ENCODE measurements around the gene GPSM1.

Gene GPSM1

DNA sequence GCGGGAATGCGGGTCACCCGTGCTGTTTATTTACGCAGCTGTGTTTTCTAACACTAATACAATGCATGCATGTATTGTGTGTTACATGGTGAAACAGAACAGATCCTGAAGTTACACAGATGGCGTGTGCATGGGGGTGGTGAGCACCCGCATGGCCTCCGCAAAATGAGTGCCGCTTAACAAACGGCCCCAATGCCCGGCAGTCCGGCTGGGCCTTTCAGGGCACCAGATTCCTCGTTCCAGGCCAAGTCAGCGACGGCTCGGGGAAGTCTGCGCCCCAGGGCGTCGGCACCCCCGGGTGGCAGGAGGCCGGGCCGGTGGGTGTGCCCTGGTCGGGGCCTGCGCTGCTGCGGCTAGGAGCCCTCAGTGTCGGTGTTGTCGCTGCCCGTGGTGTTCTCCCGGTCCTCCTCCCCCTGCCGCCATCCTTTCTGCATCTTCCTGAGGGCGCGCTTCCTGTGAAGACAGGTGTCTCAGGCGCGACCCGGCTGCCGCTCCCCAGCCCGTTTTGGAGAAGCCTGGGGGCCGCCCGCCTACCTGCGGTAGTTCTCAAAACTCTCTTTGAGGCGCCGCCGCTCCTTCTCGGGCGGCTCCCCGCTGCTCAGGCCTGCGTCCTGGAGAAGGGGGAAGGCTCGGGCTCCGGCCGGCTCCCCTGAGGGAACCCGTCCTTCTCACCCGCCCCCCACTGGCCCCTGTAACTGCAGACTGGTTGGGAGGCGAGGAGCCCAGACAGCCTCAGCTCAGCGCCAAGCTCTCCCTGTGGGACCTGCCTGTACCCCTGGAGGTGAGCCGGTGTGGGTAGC lies 36.8 kb downstream of the GPSM1 start:
- DNase-seq = no peak

DNA sequence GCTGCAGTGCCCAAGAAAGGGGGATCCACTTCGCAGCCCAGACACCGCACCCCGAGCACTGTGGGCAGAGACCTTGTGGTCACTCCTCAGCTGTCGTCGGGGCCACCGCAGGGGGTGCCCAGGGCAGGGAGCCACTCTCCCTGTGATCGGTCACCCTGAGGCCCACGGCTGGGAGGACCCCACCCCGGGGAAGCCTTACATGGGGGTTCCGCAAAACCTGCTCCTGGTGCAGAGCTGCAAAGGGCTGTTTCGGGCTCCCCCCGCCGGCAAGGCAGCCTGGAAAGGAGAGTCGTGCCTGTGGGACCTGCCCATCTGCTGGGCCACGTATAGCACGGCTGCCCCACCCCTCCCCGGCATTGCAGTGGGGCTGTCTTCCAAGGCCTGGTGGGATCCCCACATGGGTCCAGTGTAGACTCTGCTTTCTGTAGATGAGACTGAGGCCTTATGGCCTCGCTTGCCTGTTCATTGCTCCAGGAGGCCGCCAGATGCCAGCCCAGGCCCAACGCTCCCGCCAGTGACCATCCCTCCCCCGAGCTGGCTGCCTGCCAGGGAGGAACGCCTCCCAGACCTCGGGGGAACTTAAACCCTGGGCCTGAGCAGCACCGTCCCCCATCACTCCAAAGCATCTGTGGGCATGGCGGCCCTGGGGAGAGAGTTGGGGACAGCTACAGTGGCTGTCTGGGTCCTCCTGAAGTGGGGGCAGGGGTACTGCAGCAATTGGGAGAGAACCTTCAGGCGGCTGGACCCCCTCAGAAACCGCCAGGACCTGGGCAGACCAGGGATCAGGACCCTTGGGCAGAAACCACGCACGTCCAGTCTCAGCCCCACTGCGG lies 37.8 kb downstream of the GPSM1 start:
- no peak for DNase-seq

DNA sequence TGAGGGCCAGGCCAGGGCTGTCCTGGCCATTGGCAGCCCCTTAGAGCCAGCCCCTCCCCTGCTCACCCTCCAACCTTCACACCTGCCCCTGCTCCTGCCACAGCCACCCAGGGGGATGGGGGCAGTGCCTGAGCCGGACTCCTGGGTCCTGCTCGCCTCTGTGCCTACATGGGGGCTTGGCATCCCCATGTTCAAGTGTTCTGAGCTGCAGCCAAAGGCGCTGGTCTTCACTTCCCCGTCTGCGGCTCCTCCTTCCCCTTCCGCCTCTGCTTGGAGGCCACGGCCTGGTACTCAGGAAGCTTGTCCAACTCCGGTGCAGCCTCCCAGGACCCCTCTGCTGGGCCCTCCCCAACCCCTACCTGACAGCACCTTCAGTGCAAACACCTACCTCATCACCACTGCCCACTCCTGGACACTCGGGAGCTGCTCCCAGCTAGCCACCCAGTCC lies 38.5 kb downstream of the GPSM1 start:
- no peak for DNase-seq

DNA sequence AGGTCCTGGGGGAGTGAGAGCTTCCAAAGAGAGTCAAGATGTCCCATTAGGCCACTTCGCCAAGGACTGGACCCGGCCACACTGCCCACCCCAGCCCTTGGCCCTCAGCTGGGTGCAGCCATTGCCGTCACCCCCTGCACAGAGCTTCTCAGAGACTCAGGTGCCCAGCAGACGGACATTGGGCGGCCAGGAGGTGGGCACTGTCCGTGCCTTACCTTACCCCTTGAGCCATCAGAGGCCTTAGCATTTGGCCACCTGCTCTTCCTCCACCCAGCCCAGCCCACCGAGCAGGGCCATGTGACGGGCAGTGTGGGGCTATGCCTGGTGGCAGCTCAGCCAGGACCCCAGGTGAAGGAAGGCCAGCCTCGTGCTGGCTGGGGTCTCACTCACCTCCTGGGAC lies 39.5 kb downstream of the GPSM1 start:
- DNase-seq = no peak

DNA sequence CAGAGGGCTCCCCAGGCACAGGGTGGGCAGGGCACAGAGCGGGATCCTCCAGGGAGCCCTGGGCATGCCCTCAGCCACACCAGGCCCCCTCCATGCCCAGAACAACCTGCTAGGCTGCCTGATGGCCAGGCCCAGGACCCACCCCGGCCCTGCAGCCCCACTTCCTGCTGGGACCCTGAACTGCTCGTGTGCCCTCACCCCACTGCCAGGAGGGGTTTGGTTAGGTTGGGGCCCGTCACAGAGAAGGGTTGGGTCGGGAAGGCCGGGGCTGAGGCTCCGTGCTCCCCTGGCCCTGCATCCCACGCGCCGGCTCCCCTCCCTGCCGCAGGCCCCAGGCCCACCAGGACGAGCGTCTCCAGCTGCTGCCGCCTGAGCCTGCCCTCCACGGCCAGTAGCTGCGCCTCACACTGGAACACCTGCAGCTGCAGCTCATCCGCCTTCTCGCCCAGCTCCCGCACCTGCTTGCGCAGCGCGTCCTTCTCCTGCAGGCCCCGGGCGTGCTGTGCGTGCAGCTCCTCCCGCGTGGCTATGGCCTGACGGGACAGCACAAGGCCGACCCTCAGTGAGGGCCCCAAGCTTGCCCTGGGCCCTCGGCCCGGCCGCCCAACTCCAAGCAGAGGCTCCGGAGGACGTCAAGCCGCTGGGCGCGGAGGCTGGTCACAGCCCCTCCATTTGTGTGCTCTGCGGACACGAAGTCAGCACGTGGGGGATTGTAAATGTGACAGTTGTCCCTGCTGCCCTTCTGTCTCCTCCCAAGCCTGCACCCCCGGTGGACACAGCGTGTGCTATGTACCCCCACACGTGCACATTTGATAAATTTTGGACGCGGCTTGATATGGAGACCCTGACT lies 40.2 kb downstream of the GPSM1 start:
- DNase-seq = no peak

DNA sequence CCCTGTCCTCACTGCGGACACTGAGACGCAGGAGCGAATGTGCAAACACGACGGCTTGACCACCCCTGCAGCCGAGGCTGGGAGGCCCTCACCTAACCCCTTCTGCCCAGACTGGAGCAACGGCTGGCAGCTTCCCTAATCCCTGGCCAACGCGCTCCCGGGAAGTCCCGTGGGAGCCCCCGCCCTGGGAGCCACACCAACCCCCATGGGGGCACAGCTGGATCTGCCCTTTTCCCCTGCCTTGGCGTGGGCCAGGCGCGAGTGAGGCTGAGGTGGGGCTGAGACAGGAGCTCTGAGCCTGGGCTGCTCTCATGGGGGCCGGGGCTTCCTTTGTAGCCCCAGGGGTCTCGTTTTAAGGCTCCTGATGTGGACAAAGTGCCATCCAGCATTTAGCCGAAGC lies 40.9 kb downstream of the GPSM1 start:
- no peak for DNase-seq

DNA sequence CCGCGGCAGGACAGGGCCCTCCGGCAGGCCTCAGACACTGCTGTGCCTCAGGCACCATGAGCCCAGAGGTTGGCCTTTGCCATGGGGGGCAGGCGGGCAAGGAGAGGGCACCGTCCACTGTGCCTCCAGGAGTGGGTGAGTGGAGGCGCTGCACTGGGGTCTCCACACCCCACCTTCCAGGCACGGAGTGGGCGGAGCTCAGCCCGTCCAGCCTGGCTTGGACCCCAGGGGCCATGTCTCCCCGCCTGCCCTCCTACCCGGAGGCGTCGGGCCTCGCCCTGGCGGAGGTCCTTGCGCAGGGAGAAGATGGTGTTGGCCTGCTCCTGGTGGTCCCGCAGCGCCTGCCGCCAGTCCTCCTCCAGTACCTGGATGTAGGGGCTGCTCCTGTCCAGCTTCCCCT lies 42.7 kb downstream of the GPSM1 start:
- no peak for DNase-seq

DNA sequence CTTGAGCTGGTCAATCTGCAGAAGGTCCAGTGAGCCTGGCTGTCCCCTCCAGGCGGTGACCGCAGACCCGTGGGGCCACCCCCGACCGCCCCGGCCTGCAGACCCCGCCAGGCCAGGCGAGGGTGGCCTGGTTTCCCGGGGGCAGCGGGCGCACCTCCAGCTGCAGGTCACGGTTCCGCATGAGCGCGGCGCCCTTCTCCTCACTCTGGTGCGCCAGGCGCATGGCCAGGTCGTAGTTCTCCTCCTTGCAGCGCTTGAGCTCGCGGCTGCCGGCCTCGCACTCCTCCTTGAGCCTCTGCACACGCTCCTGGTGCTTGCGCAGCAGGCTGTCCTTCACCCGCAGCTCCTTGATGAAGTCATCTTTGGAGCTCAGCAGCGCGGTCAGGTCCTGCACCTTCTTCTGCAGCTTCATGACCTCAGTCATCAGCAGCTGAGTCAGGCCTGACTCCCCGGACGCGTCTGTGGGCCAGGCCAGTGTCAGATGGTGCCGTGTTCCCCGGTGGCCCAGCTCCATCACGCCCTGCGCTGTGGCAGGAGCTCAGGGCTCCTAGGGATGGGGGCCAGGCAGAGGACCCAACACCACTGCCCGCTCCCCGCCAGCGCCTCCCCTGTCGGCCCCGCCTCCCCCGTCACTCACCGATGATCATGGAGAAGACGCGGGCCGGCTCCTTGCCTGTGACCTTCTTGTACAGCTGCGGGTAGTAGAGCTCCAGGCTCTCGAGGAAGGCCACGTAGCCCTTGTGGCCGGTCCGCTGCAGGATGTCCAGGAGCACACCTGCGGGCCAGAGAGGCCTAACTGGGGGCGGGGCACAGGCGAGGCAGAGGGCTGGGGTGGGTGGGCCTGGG lies 43.6 kb downstream of the GPSM1 start:
- no peak for DNase-seq

DNA sequence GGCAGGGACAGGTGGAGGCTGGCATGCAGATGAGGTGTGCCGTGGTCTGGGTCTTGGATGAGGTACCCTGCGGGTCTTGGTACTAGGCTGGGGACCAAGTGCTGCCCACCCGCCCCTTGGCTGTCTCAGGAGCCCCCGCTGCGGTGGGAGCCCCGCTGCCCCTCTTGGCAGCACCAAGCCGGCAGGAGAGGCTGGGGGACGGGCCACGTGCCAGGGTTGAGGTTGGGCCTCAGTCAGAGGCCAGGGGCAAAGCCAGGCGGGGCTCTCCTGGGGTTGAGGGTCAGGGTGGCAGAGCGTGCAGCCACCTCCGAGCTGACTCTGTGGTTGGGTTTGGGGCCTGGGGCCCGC lies 44.2 kb downstream of the GPSM1 start:
- DNase-seq = no peak

DNA sequence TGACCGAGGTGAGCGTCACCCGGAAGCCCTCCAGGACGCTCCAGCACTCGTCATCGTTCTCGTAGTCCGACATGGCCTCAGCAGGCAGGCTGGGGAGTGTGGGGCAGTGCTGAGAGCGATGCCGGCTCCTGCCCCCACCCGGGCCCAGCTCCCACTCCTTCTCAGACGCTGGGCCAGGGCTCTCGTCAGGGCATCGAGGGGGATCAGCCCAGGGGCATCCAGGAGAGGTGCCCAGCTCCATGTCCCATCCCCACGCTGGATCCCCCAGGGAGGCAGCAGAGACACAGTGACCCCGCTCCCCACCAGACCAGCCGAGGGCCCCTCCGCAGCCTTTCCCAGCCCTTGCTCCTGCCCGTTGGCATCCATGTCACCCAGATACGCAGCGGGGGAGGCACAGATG lies 44.7 kb downstream of the GPSM1 start:
- no peak for DNase-seq

DNA sequence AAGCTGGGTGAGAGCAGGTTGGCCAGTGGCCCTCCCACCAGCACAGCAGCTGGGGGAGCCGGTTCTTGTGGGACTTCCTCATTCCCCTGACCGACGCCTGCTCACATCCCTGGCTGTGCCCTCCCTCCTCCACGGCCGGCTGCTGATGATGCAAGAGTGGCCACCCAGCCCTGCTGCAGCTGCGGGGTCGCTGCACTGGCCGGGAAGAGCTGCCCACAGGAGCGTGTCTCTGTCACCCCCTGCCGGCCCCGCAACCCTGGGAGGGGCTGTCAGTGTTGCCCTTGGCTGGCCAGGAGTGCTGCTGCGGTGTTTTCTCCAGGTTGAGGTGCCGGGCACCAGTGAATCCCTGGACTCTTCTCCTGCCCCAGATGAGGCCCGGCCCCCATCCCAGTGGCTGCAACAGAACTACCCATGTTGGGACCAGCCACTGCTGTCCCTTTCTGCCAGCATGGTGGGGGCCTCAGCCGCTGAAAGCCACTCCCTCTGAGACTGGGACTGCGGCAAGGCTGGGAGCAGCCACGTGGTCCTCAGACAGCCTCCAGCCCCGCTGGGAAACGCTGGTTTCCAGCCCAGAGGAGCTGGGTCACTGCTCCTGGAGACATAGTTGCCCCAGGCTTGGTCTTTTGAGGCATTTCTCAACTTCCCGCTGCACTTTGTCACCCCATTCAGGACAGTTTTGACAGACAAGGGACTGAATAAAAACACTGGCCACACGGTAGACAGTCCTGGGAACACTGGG lies 45.4 kb downstream of the GPSM1 start:
- no peak for DNase-seq

DNA sequence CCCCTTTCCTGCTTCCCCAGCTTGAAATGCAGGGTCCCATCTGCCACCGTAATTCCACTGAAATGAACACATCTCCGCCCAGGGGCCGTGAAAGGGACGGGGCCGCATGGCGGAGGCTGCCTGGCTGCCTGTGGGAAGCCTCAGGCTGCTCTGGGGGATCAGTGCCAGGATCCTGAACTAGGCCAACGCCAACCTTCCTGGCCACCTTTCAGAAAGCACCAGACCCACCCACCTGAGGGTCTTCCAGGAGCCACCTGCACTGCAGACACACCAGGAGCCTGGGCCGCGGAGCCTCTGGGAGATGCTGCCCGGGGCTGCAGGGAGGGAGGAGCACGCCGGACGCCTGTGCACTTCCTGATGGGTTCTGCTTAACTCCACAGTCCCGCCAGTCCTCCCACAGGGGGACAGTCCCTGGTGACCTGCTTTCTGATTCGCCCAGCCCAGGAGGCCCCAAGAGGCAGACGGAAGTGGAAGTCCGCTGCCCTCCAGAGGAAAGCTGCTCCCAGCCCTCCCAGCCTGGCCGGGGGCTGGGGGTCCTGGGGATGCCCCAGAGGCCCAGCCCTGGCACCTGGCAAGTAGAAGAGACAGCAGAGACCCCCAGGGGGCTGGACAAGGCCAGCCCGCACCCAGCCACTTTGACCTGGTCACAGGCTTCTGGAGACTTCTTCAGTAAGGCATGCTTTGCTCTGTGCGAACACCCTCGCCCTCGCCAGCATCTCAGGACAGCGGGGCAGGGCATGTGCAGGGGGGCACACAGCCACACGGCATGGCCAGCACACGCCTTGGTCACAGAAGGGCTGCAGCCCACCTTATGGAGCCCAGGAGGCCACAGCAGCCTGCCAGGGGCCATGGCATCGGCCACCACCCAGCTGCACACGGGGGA lies 46.2 kb downstream of the GPSM1 start, which contains the start of gene CARD9:
Gene CARD9 (minus strand): TSS at position 370 of the 883 bp plus-strand sequence. CDS start 1,591 bp downstream, outside the sequence.
- no peak for DNase-seq

DNA sequence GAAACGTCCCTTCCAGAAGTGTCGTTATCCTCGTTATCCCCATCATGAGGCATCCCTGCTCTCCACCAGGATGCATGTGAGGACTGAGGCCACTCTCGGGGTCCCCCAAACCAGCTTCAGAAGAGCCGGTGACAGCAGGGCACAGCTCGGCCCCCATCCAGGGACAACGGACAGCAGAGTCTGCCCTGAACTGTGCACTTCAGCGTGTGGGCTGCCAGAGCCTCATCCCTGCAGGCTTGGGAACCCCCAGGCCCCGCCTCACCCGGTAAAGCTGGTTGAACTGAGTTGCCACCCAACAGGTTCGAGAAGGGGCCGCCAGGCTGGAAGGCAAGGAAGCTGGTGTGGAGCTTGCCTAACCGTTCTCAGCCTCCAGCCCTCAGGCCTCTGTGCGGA lies 46.8 kb downstream of the GPSM1 start:
- no peak for DNase-seq

DNA sequence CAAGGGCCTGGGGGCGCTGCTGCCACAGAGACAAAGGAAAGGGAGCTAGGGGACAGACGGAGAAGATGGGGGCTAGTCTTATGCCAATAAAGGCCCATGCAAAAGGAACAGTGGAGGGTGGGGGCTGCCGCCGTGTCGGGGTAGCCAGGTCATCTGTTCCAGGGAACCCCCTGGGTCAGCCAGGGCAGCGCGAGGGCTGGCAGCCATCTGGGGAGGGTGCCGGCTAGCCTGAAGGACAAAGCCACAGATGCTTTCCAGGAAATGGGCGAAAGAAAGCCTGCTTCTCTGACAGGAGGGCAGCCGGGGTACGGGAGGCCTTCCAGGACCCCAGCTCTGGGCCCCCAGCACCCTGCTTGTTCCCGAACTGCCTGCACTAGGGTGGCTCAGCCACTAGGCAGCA lies 47.8 kb downstream of the GPSM1 start:
- no peak for DNase-seq

DNA sequence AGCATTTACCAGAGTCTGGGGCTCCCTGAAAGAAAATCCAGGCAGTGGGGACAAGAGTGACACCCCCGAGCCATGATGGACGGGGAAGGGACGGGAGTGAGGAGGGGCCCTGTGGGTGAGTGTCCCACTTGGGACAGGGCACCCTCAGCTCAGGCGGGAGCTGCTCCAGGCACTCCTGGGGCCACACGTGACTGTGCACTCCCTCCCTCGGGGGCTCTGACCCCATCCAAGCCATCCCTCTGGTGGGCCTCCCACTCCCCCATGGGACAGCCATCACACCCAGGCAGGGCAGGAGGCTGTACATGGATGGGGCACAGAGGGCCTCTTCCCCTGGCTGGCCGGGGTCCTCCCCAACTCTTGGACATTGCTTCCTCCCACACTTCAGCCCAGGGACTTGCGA lies 49.1 kb downstream of the GPSM1 start:
- no peak for DNase-seq

DNA sequence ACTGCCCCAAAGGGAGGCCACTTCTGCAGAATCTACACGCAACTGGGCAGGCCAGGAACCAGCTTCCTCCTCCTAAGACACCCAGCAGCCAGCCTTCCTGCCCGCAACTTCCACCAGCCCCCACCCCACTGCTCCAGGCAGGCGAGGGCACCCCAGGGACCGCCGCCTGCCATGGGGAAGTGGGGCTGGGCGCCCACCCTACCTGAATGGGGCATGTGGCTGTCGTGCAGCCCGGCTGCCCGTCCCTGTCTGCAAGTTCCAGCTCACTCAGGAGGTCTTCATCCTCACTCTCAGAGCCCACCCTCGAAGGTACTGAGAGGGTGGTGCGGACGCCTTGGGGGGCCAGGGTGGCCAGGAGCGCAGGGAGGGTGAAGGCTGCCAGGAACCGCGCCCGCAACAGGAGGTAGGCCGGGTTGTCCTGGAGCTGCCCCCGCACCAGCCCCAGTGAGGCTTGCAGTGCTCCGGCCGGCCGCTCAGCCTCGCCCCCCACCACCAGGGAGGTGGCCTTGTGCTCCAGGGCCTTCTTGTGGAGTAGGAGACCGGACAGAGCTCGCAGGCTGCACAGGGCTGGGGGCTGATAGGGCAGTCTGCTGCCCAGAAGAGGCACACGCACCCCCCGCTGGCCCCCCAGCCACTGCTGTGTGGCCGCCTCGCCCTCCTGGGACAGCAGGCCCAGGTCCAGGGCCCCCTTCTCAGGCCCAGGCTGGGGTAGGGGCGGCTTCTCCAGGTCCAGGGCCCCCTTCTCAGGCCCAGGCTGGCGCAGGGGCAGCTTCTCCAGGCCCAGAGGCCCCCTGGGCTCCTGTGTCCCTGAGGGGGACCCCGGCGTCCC lies 50.2 kb downstream of the GPSM1 start:
- no peak for DNase-seq

DNA sequence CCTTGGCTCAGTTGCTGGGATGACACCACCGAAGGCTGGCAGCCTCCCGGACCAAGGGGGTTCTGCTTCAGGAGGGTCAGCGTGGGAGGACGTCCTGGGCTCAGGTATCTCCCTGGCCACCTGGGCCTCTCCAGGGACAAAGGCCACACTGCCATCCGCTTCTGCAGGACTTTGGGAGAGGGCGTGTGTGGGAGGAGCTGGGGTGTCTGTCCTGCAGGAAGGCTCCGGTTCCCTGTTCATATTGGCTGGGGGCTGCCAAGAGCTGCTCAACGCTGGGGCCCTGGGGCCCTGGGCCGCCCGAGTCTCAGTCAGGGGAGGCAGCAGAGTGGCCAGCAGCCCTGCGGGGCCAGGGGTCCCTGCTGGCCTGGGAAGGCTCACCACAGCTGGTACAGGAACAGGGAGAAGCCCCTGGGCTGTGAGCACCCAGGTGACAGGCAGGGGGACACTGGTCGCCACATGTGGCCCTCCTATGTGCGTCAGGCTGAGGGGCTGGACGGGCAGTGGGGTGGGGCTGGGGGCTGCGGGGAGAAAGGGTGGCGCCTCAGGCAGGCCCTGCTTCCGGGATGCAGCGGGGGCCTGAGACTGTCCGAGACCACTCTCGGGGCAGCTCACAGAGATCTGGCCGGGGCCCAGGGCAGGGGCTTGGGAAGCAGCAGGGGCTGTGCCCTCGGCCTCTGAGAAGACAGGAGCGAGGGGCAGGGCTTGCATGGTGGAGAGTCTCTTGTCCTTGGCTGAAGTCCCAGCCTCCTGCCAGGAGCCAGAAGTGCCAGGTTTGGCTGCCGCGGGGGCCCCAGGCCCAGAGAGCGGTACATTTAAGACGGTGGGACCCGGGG lies 51.0 kb downstream of the GPSM1 start:
- no peak for DNase-seq

DNA sequence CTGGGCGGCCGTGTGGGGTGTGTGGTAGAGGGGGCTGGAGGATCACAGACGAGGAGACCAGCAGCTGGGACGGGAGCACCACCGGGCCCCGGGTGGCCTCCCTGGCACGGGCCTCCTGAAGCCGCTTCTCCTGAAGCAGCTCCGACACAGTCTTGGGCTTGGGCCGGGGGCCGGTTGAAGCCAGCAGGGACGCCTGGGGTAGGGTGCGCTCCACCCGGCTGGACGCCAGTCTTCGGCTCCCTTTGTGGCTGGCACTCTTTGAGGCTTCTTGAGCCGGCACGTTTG lies 51.6 kb downstream of the GPSM1 start:
- no peak for DNase-seq

DNA sequence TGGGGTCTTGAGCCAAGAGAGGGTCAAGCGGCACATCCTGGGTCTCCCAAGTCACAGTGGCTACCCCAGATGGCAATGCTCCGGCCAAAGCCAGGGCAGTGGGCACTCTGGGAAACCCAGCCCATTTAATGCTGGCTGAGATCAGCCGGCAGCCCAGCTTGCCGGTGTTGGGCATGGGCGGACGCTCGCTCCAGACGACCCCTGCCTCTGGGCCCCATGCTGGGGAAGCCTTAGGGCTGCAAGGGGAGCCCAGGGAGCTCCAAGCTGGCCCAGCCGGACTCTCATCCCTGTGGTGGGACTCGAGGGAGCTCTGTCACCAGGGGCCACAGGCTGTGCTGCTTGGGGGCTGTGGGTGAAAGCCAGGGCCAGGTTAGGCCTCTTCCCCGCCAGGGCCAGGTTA lies 52.1 kb downstream of the GPSM1 start:
- DNase-seq = no peak

Data from activated naive CD4-positive, alpha-beta T cell (primary cell).